NCI-H187 treated with DMSO at 0.1 percent for 48 hours (cell line): ENCODE measurements around the gene ZMYM4.

Experiments used
- DNase-seq: peaks from one replicate; lab custom pipeline; 2025; lab: John Stamatoyannopoulos, UW

Gene ZMYM4

GRCh38 chr1:35406103-35406502, 137.6 kb downstream of the ZMYM4 start:
- DNase-seq, result no peak

- no peak for DNase-seq
Measured at GRCh38 chr1:35407743-35408142, 139.2 kb downstream of the ZMYM4 start.

GRCh38 chr1:35408925-35409324, 140.4 kb downstream of the ZMYM4 start:
- DNase-seq, result no peak

- no peak for DNase-seq
Measured at GRCh38 chr1:35426097-35426586, 157.6 kb downstream of the ZMYM4 start.

GRCh38 chr1:35428360-35428759, 159.9 kb downstream of the ZMYM4 start:
- DNase-seq, result no peak

- no peak for DNase-seq
Measured at GRCh38 chr1:35430762-35431161, 162.3 kb downstream of the ZMYM4 start.

GRCh38 chr1:35431173-35431599, 162.7 kb downstream of the ZMYM4 start:
- no peak for DNase-seq

- no peak for DNase-seq
Measured at GRCh38 chr1:35432231-35432630, 163.7 kb downstream of the ZMYM4 start.

- no peak for DNase-seq
Measured at GRCh38 chr1:35433714-35434113, 165.2 kb downstream of the ZMYM4 start.

GRCh38 chr1:35434703-35435102, 166.2 kb downstream of the ZMYM4 start:
- no peak for DNase-seq

GRCh38 chr1:35436078-35436477, 167.6 kb downstream of the ZMYM4 start:
- no peak for DNase-seq

GRCh38 chr1:35437200-35437599, 168.7 kb downstream of the ZMYM4 start:
- no peak for DNase-seq

GRCh38 chr1:35439626-35440025, 171.1 kb downstream of the ZMYM4 start:
- DNase-seq, result no peak

- no peak for DNase-seq
Measured at GRCh38 chr1:35441926-35442579, 173.5 kb downstream of the ZMYM4 start.

GRCh38 chr1:35442734-35443133, 174.2 kb downstream of the ZMYM4 start:
- no peak for DNase-seq

GRCh38 chr1:35443768-35444518, 175.4 kb downstream of the ZMYM4 start:
- no peak for DNase-seq

GRCh38 chr1:35444519-35444774, 175.9 kb downstream of the ZMYM4 start:
- no peak for DNase-seq

- DNase-seq, result no peak
Measured at GRCh38 chr1:35447278-35447677, 178.8 kb downstream of the ZMYM4 start.

- no peak for DNase-seq
Measured at GRCh38 chr1:35448344-35448801, 179.9 kb downstream of the ZMYM4 start.

- DNase-seq, result no peak
Measured at GRCh38 chr1:35449334-35450008, 181.0 kb downstream of the ZMYM4 start.

GRCh38 chr1:35451125-35451528, 182.6 kb downstream of the ZMYM4 start:
- DNase-seq, result no peak

- DNase-seq, result no peak
Measured at GRCh38 chr1:35452106-35452774, 183.7 kb downstream of the ZMYM4 start.

- DNase-seq, result no peak
Measured at GRCh38 chr1:35453031-35453430, 184.5 kb downstream of the ZMYM4 start.
